Panc1 (cell line): ENCODE results near the gene KNTC1. TPM values are rescaled to one million over a fixed set of nuclear protein-coding genes. Genes with fewer than 3 reads are reported as not detected.

Source experiments
- ATAC-seq: fragments of 200-7000 bp; cut with Tn5 transposase; 2 replicates; pipeline ENCODE4 v1.9.1; 2020; ENCODE audit warnings: mild to moderate bottlenecking, moderate library complexity
- BruUV-seq: library from RNA; stranded (reverse); fragments of 400-500 nt; replicated peaks from 2 replicates; lab custom pipeline; 2021; lab: Mats Ljungman, UMichigan
- CTCF ChIA-PET: fragments of 300-600 bp; sonication (Branson Sonifier 250); formaldehyde crosslinking; loops from one replicate; lab custom pipeline; 2022; ENCODE audit warnings: antibody characterized with exemption; lab: Charles Lee
- POLR2A ChIA-PET: fragments of 300-600 bp; sonication (Branson Sonifier 250); formaldehyde crosslinking; loops from one replicate; lab custom pipeline; 2022; ENCODE audit warnings: antibody characterized with exemption; lab: Charles Lee
- DNase-seq: peaks from one replicate; pipeline ENCODE4 v3.0.0-alpha.2; 2010; ENCODE audit warnings: low read depth, low spot score
- H3K27ac ChIP-seq: 2 replicates; pipeline ENCODE4 v1.5.1; 2011; ENCODE audit warnings: mild to moderate bottlenecking, low read length, inconsistent platforms
- H3K27me3 ChIP-seq: fragments of 200-500 bp; sonication (Bioruptor generic); 2 replicates; pipeline ENCODE4 v1.6.0; 2014; ENCODE audit warnings: low read length, inconsistent platforms; ENCODE audit not compliant: control insufficient read depth, insufficient read depth
- H3K36me3 ChIP-seq: fragments of 200-500 bp; sonication (Bioruptor generic); 2 replicates; pipeline ENCODE4 v1.5.1; 2014; ENCODE audit warnings: inconsistent platforms, mild to moderate bottlenecking, low read length, moderate library complexity; ENCODE audit not compliant: control insufficient read depth, insufficient read depth
- H3K4me1 ChIP-seq: 2 replicates; pipeline ENCODE4 v1.5.1; 2011; ENCODE audit warnings: inconsistent platforms, mild to moderate bottlenecking, low read length, moderate library complexity; ENCODE audit not compliant: control insufficient read depth, insufficient read depth
- H3K4me3 ChIP-seq, 2 experiments: 2 replicates each; pipeline ENCODE4 v1.5.1; 2011 to 2012; ENCODE audit warnings: low read depth in 2 of 2, low read length in 2 of 2, mild to moderate bottlenecking in 2 of 2, inconsistent platforms in 1 of 2, moderate library complexity in 1 of 2
- H3K9me3 ChIP-seq: fragments of 200-500 bp; sonication (Bioruptor generic); 2 replicates; pipeline ENCODE4 v1.5.1; 2014; ENCODE audit warnings: low read depth, mild to moderate bottlenecking, inconsistent platforms, low read length, moderate library complexity; ENCODE audit not compliant: control insufficient read depth, insufficient read depth
- CTCF ChIP-seq: fragments of 450-650 bp; IDR thresholded peaks from 2 replicates; pipeline ENCODE4 v1.5.1; 2017; ENCODE audit warnings: mild to moderate bottlenecking
- POLR2AphosphoS5 ChIP-seq: IDR thresholded peaks from 2 replicates; pipeline ENCODE4 v1.6.1; 2012; ENCODE audit warnings: mild to moderate bottlenecking, low read depth, low read length, moderate library complexity
- REST ChIP-seq, 2 experiments: IDR thresholded peaks; 2 replicates each; pipeline ENCODE4 v1.6.1; 2011 to 2012; ENCODE audit warnings: low read depth in 2 of 2, control low read depth in 1 of 2, low read length in 1 of 2, mild to moderate bottlenecking in 1 of 2, moderate library complexity in 1 of 2; ENCODE audit not compliant: insufficient read depth in 1 of 2
- SIN3A ChIP-seq: IDR thresholded peaks from 2 replicates; pipeline ENCODE4 v1.6.1; 2012; ENCODE audit warnings: low read depth, mild to moderate bottlenecking, low read length, moderate library complexity, borderline replicate concordance; ENCODE audit not compliant: insufficient read depth
- TCF7L2 ChIP-seq: IDR thresholded peaks from 2 replicates; pipeline ENCODE4 v1.6.1; 2011; ENCODE audit warnings: mild to moderate bottlenecking, low read depth, low read length, inconsistent platforms
- in situ Hi-C: cut with HindIII; loops from 2 replicates; pipeline ENCODE4 v1.10.0; 2016; ENCODE audit warnings: low sequenced_read_pairs, low pct_unique_long_range_greater_than_20kb
- intact Hi-C: fragments of 100-400 bp; cut with micrococcal nuclease; formaldehyde crosslinking; loops from one replicate; pipeline ENCODE4 v1.10.0; 2022; ENCODE audit not compliant: unreplicated experiment
- total RNA-seq: library from RNA; stranded (reverse); gene quantifications from one replicate; pipeline ENCODE4 v1.2.1, GENCODE V29; 2021; ENCODE audit not compliant: unreplicated experiment

Gene KNTC1
- total RNA-seq, 1 experiment from 2014 or later = 53.9 TPM

- ChIA-PET CTCF (no interaction called here), POLR2A (no interaction called here)
- no peaks in the 10 kb centered on the region for H3K9me3 ChIP-seq
- no peaks in the 10 kb centered on the region for H3K27me3 ChIP-seq
- H3K27ac ChIP-seq = no peak overlapping the region
- no peak overlapping the region for H3K4me3 ChIP-seq
- intact Hi-C loops (no loop called here), in situ Hi-C loops (no loop called here)
- TF ChIP-seq POLR2AphosphoS5 (no peak), REST (IDR thresholded peaks at IDR 0.05; ENCODE audit: insufficient read depth in 1 of 2, low read depth in 2 of 2, low read length in 1 of 2) (no peak), SIN3A (no peak), TCF7L2 (no peak), CTCF (no peak)
- ATAC-seq = peak; percentile 51
- DNase-seq = no peak
- peaks cover 80% of the 10 kb centered on the region for H3K36me3 ChIP-seq
- BruUV-seq = no TSS peak
- H3K4me1 ChIP-seq = peaks cover 11% of the 10 kb centered on the region; the same call in 1 of the 2 replicates
Measured at GRCh38 chr12:122517877-122518276, 9.2 kb upstream of the KNTC1 start.

DNA sequence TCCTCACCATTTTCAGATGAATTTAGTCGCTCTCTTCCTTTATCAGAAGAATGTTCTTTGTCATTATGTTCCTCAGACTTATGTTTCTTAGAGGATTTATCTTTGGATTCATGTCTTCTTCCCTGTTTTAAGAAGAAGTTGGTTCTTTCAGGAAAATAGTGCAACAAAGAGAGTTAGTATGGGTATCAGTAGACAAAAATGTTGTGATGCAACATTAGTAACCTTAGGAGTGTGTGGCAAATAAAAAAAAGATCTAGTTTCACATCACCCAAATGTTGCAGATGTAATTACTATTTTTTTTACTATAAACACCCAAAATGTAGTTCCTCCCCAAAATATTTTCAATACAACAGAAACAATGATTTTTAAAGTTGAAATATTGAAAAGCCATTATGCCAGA lies 8.1 kb upstream of the KNTC1 start:
- CTCF ChIA-PET = no interaction called here
- no TSS peak for BruUV-seq
- H3K27me3 ChIP-seq = no peaks in the 10 kb centered on the region
- no peak for DNase-seq
- intact Hi-C loops = no loop called here
- in situ Hi-C loops = no loop called here
- no peak for ATAC-seq
- H3K9me3 ChIP-seq = no peaks in the 10 kb centered on the region
- H3K27ac ChIP-seq = no peak overlapping the region
- peaks cover 16% of the 10 kb centered on the region; the same call in 1 of the 2 replicates for H3K4me1 ChIP-seq
- TF ChIP-seq CTCF (no peak), POLR2AphosphoS5 (no peak), SIN3A (no peak), REST (IDR thresholded peaks at IDR 0.05; ENCODE audit: insufficient read depth in 1 of 2, low read depth in 2 of 2, low read length in 1 of 2) (no peak), TCF7L2 (no peak)
- POLR2A ChIA-PET = no interaction called here
- peaks cover 76% of the 10 kb centered on the region for H3K36me3 ChIP-seq
- no peak overlapping the region for H3K4me3 ChIP-seq
